ENCODE results near the gene NOD2.

DNA sequence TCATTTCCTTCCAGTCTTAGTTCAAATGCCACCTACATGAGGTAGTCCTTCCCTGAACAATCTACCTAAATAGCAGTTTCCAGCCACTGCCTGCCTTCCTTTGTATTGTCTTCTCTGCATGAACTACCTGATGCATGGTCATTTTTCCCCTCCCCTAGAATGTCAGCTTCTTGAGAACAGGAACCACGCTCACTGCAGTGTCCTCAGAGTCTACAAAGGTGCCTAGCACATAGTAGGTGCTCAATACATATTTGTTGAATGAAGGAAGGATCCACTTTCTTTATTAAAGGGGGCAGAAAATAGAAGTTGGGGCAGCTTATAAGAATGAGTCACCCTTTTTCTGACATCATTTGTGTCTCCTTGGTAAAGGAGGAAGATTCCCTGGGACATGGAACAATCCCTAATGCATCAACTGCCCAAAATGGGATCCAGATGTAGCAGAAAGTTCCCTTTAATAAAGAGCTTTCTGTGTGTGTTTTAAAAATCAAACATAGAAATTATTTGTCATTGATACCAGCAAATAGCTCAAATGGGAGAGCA lies 44.1 kb downstream of the NOD2 start:
- TF ChIP-seq POLR2A (IDR thresholded peaks at IDR 0.05) = no peak
- TF ChIP-seq CTCF (IDR thresholded peaks at IDR 0.05) = no peak

Data from heart left ventricle (tissue), 13 donors.